Testis (tissue), 3 donors: Measurements from ENCODE around the gene AUH. TPM values are rescaled to one million over a fixed set of nuclear protein-coding genes. Genes with fewer than 3 reads are reported as not detected.
"Not testable (repeated sequence)": the region's sequence is repeated elsewhere in the genome, so short reads cannot be mapped to it uniquely, and the experiment has no call there.

Experiments used
- DNase-seq: peaks from one replicate; pipeline ENCODE4 v3.0.0-alpha.2; 2019
- H3K27ac ChIP-seq, 2 donors: fragments of 200-600 bp; sonication (generic); one replicate each; pipeline ENCODE4 v1.5.1; 2019
- H3K27me3 ChIP-seq: fragments of 200-600 bp; sonication (generic); one replicate; pipeline ENCODE4 v1.5.1; 2019
- H3K36me3 ChIP-seq: fragments of 200-600 bp; sonication (generic); one replicate; pipeline ENCODE4 v1.5.1; 2017; ENCODE audit warnings: low read depth; ENCODE audit errors: missing control alignments
- H3K4me1 ChIP-seq: fragments of 200-600 bp; sonication (generic); one replicate; pipeline ENCODE4 v1.5.1; 2019
- H3K4me3 ChIP-seq, 2 donors: fragments of 200-600 bp; sonication (generic); one replicate each; pipeline ENCODE4 v1.5.1; 2017 to 2019
- H3K9me3 ChIP-seq: fragments of 200-600 bp; sonication (generic); one replicate; pipeline ENCODE4 v1.5.1; 2017
- POLR2A ChIP-seq: fragments of 450-650 bp; IDR thresholded peaks from one replicate; pipeline ENCODE4 v1.6.1; 2017; ENCODE audit warnings: antibody characterized with exemption, mild to moderate bottlenecking, moderate library complexity
- WGBS, 2 donors: methylation state at CpG; one replicate each; pipeline ENCODE4 v1.1.5; 2018; 5-methylcytosine and 5-hydroxymethylcytosine counted together
- intact Hi-C: fragments of 100-400 bp; cut with DNase I; formaldehyde crosslinking; loops from one replicate; pipeline ENCODE4 v1.15.1; 2023; ENCODE audit warnings: low total_unique reads
- polyA plus RNA-seq: library from polyadenylated mRNA; stranded (reverse); fragments of 350-450 nt; fragmentation: Illumina TruSeq; extraction: RNeasy Lipid Tissue Mini Kit (QIAGEN cat#74804); gene quantifications from one replicate; pipeline ENCODE4 v1.2.3, GENCODE V29; 2014; ENCODE audit warnings: low read depth, low replicate concordance; ENCODE audit not compliant: insufficient read depth
- total RNA-seq, 2 donors: library from RNA; depleted of rRNA; stranded (reverse); fragments of >200 nt; gene quantifications; one replicate each; pipeline ENCODE4 v1.2.3, GENCODE V29; 2016
- TF ChIP-seq, protein P1 (sequence below), 3 experiments: fragments of 450-650 bp in 2 of 3; fragments of 200-600 bp in 1 of 3; sonication (generic) in 1 of 3; IDR thresholded peaks; one replicate each; pipeline ENCODE4 v1.5.1; 2016 to 2019; ENCODE audit warnings: antibody characterized with exemption in 3 of 3, mild to moderate bottlenecking in 2 of 3, moderate library complexity in 1 of 3

The AUH gene
- total and polyA plus RNA-seq, 3 donors from 2014 or later = 9.1 to 33.9 (median 31.7) TPM

DNA sequence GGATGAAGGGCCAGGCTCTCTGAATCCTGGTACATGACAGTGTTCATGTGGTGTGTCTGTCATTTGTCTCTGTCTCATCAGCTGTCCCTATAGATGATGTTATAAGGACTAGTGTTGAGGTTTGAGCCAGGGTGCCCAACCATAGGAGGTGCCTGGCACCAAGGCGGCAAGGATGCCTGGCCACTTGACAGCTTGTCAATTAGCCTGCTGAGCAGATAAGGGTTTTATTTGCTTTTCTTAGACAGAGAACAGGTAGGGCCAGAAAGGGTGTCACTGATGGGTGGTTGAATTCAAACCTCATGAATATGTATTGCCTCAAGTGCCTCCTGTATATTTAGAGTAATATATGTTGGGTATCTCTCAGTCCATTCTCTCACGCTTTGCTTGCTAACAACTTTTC is 30.1 kb upstream of the AUH start:
- WGBS, 2 donors = 89 to 99% methylated on average over 2 of the region's 2 CpGs
- H3K27ac ChIP-seq = no peak overlapping the region
- no peaks in the 10 kb centered on the region for H3K4me1 ChIP-seq
- no peaks in the 10 kb centered on the region for H3K27me3 ChIP-seq
- no peak for DNase-seq
- intact Hi-C loops = no loop called here
- TF ChIP-seq, protein P1, sequence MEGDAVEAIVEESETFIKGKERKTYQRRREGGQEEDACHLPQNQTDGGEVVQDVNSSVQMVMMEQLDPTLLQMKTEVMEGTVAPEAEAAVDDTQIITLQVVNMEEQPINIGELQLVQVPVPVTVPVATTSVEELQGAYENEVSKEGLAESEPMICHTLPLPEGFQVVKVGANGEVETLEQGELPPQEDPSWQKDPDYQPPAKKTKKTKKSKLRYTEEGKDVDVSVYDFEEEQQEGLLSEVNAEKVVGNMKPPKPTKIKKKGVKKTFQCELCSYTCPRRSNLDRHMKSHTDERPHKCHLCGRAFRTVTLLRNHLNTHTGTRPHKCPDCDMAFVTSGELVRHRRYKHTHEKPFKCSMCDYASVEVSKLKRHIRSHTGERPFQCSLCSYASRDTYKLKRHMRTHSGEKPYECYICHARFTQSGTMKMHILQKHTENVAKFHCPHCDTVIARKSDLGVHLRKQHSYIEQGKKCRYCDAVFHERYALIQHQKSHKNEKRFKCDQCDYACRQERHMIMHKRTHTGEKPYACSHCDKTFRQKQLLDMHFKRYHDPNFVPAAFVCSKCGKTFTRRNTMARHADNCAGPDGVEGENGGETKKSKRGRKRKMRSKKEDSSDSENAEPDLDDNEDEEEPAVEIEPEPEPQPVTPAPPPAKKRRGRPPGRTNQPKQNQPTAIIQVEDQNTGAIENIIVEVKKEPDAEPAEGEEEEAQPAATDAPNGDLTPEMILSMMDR (IDR thresholded peaks at IDR 0.05) = no peak
- TF ChIP-seq POLR2A = no peak
- no peaks in the 10 kb centered on the region for H3K36me3 ChIP-seq
- no peaks in the 10 kb centered on the region for H3K9me3 ChIP-seq
- H3K4me3 ChIP-seq = no peak overlapping the region

DNA sequence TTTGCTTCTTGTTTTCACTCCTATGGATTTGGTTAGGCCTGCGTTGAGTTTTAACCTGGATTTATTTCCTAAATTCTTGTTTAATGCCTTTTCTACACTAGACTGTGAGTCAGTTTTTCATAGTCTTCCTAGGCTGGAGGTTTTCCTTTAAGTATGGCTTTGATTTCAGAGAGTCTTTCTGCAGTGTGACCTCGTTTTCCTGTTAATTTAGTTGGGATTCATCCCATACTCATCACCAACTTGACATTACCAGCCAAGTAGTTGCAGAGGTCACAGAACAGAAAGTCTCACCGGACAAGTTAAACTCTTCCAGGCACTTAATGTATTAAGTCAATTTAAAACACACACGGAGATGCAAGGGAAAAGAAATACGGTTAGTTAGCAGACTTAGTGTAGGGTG is 29.7 kb upstream of the AUH start:
- H3K36me3 ChIP-seq = no peaks in the 10 kb centered on the region
- H3K27me3 ChIP-seq = no peaks in the 10 kb centered on the region
- no peak for TF ChIP-seq POLR2A
- TF ChIP-seq, protein P1 (IDR thresholded peaks at IDR 0.05) = no peak
- WGBS, 2 donors = 71 to 76% methylated on average over 5 of the region's 5 CpGs
- H3K27ac ChIP-seq = no peak overlapping the region
- H3K4me1 ChIP-seq = no peaks in the 10 kb centered on the region
- H3K9me3 ChIP-seq = no peaks in the 10 kb centered on the region
- no peak overlapping the region for H3K4me3 ChIP-seq
- no peak for DNase-seq
- intact Hi-C loops = no loop called here

DNA sequence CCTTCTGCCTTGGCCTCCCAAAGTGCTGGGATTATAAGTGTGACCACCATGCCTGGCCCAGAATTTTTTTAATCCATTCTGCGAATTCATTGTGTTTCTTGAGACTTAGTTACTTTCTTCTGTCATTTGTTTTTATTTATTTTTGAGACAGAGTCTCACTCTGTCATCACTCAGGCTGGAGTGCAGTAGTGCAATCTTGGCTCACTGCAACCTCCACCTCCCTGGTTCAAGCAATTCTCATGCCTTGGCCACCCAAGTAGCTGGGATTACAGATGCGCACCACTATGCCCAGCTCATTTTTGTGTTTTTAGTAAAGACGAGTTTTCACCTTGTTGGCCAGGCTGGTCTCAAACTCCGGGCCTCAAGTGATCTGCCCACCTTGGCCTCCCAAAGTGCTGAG is 28.0 kb upstream of the AUH start:
- intact Hi-C loops, DNase-seq, H3K9me3 ChIP-seq, H3K27me3 ChIP-seq, H3K27ac ChIP-seq, H3K36me3 ChIP-seq, H3K4me3 ChIP-seq, H3K4me1 ChIP-seq: not testable (repeated sequence)
- 97 to 100% methylated on average over 4 of the region's 4 CpGs for WGBS, 2 donors

DNA sequence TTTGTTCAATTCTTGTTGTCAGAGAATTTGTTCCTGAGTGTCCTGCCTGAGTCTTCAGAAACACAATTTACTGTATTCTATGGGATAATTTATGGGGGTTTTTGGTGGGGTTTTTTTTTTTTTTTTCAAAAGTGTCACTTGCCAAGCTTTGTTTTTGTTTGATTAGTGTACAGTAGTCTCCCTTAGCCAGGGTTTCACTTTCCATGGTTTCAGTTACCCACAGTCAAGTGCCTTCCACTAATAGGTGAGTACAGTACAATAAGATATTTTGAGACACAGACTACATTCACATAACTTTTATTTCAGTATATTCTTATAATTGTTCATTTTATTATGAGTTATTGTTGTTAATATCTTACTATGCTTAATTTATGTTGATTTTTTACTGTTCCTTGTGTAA is 25.0 kb upstream of the AUH start:
- Histone ChIP-seq H3K4me3 (no peak overlapping the region), H3K27ac (no peak overlapping the region), H3K9me3 (no peaks in the 10 kb centered on the region), H3K4me1 (no peaks in the 10 kb centered on the region), H3K27me3 (no peaks in the 10 kb centered on the region), H3K36me3 (no peaks in the 10 kb centered on the region)
- intact Hi-C loops = no loop called here
- no peak for DNase-seq
- no peak for TF ChIP-seq POLR2A
- TF ChIP-seq, protein P1 (IDR thresholded peaks at IDR 0.05) = no peak

DNA sequence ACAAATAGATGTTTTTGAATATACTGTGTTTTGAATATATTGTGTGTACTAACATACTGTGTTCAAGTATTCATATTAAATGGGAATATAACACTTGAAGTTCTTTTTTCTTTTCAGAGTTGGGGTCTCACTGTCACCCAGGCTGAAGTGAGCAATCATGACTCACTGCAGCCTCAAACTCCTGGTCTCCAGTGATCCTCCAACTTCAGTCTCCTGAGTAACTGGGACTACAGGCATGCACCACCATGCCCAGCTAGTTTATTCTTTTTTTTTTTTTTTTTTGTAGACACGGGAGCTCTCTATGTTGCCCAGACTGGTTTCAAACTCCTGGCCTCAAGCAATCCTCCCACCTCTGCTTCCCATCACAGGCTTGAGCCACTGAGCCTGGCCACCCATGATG is 23.2 kb upstream of the AUH start:
- no peak overlapping the region for H3K27ac ChIP-seq
- intact Hi-C loops = no loop called here
- H3K9me3 ChIP-seq = no peaks in the 10 kb centered on the region
- TF ChIP-seq, protein P1 (IDR thresholded peaks at IDR 0.05) = no peak
- TF ChIP-seq POLR2A = no peak
- 79 to 80% methylated on average over 1 of the region's 1 CpG for WGBS, 2 donors
- H3K36me3 ChIP-seq = no peaks in the 10 kb centered on the region
- H3K4me3 ChIP-seq = no peak overlapping the region
- H3K4me1 ChIP-seq = no peaks in the 10 kb centered on the region
- no peak for DNase-seq
- H3K27me3 ChIP-seq = no peaks in the 10 kb centered on the region
